ENCODE results near the gene NUP93. TPM values are rescaled to one million over a fixed set of nuclear protein-coding genes. Genes with fewer than 3 reads are reported as not detected.

NUP93 gene
- total RNA-seq, 1 experiment from 2014 or later, result 165 TPM

- Mint-ChIP-seq H3K4me3 (no peak overlapping the region), H3K36me3 (ENCODE audit: insufficient read depth in 1 of 3, low read depth in 3 of 3) (peaks cover 2 to 11% (median 5%) of the 10 kb centered on the region in 3 experiments), H3K4me1 (no peaks in the 10 kb centered on the region), H3K27me3 (ENCODE audit: low read depth) (no peaks in the 10 kb centered on the region), H3K27ac (no peak overlapping the region), H3K9me3 (no peaks in the 10 kb centered on the region)
- no peak overlapping the region for H2BK12ac ChIP-seq (ENCODE audit: insufficient read length, low read depth, low read length)
- no peak overlapping the region for H2BK5ac ChIP-seq (ENCODE audit: insufficient read length, low read length)
- no peak overlapping the region for H2AFZ ChIP-seq (ENCODE audit: low read length)
- H3K4me2 ChIP-seq (ENCODE audit: insufficient read depth, insufficient read length, low read length), result no peak overlapping the region
- DNase-seq, result no peak
- no peak overlapping the region for H3K56ac ChIP-seq (ENCODE audit: insufficient read length, low read depth, low read length)
- no peak overlapping the region for H2BK15ac ChIP-seq (ENCODE audit: low read depth, low read length)
- H3K4ac ChIP-seq (ENCODE audit: low read depth, low read length), result no peak overlapping the region
- no peaks in the 10 kb centered on the region; the same call in 1 of the 2 replicates for H3K79me2 ChIP-seq (ENCODE audit: insufficient read depth, low read length)
- no peak overlapping the region for H3K14ac ChIP-seq (ENCODE audit: insufficient read depth, low read length)
- WGBS (ENCODE audit: extremely low coverage, insufficient read length, low lambda C conversion rate), result no CpG with 5 or more reads among the region's 4 CpGs
- TF ChIP-seq CTCF (conservative IDR thresholded peaks at IDR 0.05), result no peak
- H3K27me3 ChIP-seq (ENCODE audit: insufficient read depth, low read length), result no peaks in the 10 kb centered on the region
- no peak overlapping the region for H4K5ac ChIP-seq (ENCODE audit: insufficient read length, low read depth, low read length)
- no peak overlapping the region for H2BK20ac ChIP-seq (ENCODE audit: low read depth, low read length, poor library complexity, severe bottlenecking)
- H3K27ac ChIP-seq (ENCODE audit: insufficient read length, low read depth, low read length), result no peak overlapping the region
- H2AK5ac ChIP-seq (ENCODE audit: insufficient read length, low read length), result no peak overlapping the region
- no peak overlapping the region for H3K18ac ChIP-seq (ENCODE audit: insufficient read length, low read depth, low read length)
- H3K9me3 ChIP-seq (ENCODE audit: control insufficient read depth, low read depth, low read length), result no peaks in the 10 kb centered on the region
- H3K23ac ChIP-seq (ENCODE audit: insufficient read length, low read depth, low read length), result no peak overlapping the region
- H3K9ac ChIP-seq (ENCODE audit: extremely low read depth, insufficient read length, low read length), result no peak overlapping the region
- H4K91ac ChIP-seq (ENCODE audit: insufficient read length, low read depth, low read length), result no peak overlapping the region
- H3K79me1 ChIP-seq (ENCODE audit: insufficient read depth, low read depth, low read length, poor library complexity, severe bottlenecking), result peaks cover 4% of the 10 kb centered on the region
- H4K20me1 ChIP-seq (ENCODE audit: control insufficient read depth, insufficient read depth, insufficient read length), result no peaks in the 10 kb centered on the region
- no peaks in the 10 kb centered on the region for H3K23me2 ChIP-seq (ENCODE audit: insufficient read length, low read depth, low read length, poor library complexity, severe bottlenecking)
- H2BK120ac ChIP-seq (ENCODE audit: low read depth, low read length, poor library complexity, severe bottlenecking), result no peak overlapping the region
- no peak overlapping the region for H3T11ph ChIP-seq (ENCODE audit: low read length)
- H4K8ac ChIP-seq (replicated peaks; ENCODE audit: insufficient read length, low read depth, low read length), result no peak overlapping the region
- H3K4me1 ChIP-seq (ENCODE audit: insufficient read depth, low read length), result no peaks in the 10 kb centered on the region
Measured at GRCh38 chr16:56765949-56766348, 36.0 kb downstream of the NUP93 start.

Data from H9 (cell line).